Subcutaneous preadipocyte (primary cell): Measurements from ENCODE around the gene ZGLP1. TPM values are rescaled to one million over a fixed set of nuclear protein-coding genes. Genes with fewer than 3 reads are reported as not detected.

Experiments used
- small RNA-seq: library from RNA; depleted of rRNA; stranded (forward); fragments of <200 nt; gene quantifications from one replicate; pipeline ENCODE3, GENCODE V24; 2012
- total RNA-seq: library from RNA; depleted of rRNA; stranded (reverse); fragments of >200 nt; gene quantifications from 2 replicates; pipeline ENCODE4 v1.2.3, GENCODE V29; 2012

ZGLP1 gene
- total RNA-seq = 0.20 and 0.37 TPM in 2 replicates

DNA sequence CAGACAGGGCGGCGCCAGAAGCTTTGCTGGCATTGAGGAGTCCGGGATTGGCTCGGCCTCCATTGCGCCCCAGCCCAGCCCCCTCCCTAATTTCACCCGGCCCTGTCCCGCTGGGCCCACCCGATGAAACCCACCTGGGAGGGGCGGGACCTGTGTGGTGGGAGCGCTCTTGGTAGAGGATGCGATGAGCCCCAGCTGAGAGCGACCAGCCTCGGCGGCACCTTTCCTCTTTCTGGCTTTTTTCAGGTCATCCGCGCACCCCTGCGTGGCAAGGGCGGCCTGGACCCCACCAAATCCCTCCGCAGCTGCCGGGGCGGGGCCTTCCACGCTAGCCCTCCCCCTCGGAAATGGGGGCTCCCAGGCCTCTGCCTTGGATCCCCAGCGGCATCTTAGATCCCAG lies at the start of gene ZGLP1:
Gene ZGLP1, minus strand, starts transcription at position 393 of the 400 bp plus-strand sequence.

DNA sequence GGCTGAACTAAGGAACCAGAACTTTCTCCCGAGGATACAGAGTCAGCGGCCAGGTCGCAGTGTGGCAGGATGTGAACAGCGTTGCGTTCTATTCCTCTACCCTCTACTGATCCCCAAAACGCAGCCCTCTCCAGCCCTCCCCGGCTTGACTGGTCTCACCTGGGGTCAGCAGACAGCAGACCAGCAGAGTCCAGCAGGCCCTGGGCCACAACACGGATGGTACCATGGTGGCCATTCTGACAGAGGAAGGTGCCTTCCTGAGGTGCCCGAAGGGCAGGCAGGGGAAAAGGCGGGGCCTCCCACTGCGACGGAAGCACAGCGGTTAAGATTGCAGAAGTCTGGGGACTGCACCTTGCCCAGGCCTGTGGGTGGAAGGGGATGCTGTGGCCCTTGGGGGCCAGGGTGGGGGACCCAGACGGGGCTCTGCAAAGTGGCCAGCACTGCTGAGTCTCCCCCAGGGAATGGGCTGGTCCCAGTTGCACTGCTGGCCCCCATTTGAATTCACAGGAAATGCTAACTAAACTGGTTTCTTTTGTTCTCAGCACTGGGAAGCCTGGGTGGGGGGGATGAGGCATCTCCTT lies 29.9 kb upstream of the ZGLP1 start, which contains the start of gene ICAM3:
Gene ICAM3, minus strand, starts transcription at position 245 of the 581 bp plus-strand sequence. Its CDS starts 10 bp downstream, at position 235.

DNA sequence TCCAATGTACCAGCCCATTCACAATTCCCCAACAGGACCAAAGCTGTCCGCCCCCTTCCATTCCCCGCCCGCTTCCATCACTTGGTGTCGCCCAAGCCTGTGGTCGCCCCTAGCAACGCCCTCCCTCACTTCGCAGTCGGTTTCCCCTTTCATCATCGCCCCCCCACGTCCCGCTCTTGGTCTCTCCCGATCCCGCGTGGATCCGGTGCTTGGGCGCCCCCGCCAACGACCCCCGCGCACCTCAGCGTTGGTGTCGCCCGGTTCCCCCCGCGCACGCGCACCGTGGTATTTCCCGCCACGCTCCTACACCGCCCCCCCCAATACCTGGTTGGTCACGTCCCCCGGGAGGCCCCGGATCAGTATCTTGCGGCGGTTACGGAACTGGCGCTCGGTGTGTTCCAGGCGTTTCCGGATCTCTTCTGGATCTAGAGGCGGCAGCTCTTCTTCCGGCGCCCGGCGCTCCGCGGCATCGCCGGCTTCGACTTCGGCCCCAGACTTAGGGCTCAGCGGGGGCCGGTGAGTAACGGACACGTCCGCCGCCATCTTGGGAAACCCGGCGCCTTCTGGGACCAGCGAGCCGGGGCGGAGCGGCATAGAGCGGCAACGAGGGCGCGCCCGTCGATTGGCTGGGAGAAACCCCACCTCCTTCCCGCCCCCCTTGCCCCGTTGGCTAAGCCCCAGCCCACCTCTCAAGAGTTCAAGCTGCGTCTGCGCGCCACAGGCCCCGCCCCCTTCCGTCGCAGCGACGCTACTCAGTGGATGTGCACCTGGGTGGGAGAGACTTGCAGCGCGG lies 23.5 kb upstream of the ZGLP1 start, which contains the start of gene RAVER1:
Gene RAVER1, minus strand, starts transcription at position 565 of the 793 bp plus-strand sequence. Its CDS starts 22 bp downstream, at position 543.

DNA sequence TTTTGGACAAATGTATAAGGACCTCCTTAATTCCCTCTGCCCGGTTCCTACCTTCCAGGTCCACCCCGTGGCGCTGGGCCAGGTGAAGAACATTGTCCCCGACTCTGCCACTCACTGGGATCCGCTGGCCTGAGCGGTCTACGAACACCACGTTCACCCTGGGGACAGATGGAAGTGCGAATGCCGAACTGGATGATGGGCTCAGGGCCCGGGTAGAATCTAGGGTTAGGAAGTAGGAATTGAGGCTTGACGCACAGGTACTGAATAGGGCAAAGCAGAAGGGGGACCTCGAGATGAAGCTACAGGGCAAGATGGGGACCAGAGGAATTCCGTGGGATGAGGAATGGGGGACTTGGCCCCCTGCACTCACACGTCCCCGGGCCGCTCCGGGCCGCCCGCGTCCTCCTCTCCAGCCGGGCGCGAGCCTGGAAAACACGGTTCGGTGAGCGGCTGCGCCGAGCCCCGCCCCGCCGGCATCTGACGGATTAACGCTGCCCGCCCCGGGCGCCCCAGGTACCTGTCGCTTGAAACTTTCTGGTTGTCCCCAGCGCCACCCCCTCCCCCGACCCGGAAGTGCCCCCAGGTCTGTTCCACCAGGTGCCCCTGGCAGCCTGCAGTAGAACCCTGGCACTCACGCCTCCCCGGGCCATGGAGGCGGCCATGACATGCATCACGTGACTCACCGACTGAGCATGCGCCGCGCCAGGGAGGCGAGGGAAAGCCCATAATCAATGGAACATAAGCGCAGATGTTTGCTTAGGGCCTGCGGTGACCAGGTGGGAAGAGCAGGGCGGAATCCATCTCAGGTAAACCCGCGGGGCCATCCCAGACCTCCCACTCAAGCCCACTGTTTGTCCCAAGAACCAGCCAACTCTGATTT lies 6.0 kb upstream of the ZGLP1 start, which contains the start of gene FDX2:
Gene FDX2, minus strand, starts transcription at position 681 of the 880 bp plus-strand sequence. Its CDS starts 19 bp downstream, at position 662.

DNA sequence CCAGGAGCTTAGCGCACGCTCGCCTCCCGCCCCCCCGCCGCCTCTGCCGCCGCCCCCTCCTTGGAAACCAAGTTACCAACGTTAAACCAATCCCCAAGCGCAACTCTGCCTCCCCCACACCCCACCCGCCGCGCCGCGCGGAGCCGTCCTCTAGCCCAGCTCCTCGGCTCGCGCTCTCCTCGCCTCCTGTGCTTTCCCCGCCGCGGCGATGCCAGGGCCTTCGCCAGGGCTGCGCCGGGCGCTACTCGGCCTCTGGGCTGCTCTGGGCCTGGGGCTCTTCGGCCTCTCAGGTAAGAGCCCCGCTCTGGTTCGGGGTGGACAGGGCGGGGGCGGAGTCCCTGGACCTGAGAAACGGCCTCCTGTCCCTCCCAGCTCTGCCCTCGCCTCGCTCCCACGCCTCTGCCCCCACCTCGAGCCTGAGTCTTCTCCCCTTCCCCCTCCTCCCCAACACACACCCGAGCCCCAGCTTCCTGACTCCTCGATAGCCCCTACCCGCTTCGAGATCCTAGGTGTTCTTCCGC lies 19.7 kb downstream of the ZGLP1 start, which contains the start of gene ICAM5:
Gene ICAM5, plus strand, starts transcription at position 117 of the 521 bp plus-strand sequence. Its CDS starts 92 bp downstream, at position 209.

GRCh38 chr19:10286803-10287737 lies 22.5 kb downstream of the ZGLP1 start, which contains the start of gene ICAM4:
TSS of gene ICAM4 (plus strand) at chr19:10286955. CDS start at chr19:10287013, 58 bp downstream.

DNA sequence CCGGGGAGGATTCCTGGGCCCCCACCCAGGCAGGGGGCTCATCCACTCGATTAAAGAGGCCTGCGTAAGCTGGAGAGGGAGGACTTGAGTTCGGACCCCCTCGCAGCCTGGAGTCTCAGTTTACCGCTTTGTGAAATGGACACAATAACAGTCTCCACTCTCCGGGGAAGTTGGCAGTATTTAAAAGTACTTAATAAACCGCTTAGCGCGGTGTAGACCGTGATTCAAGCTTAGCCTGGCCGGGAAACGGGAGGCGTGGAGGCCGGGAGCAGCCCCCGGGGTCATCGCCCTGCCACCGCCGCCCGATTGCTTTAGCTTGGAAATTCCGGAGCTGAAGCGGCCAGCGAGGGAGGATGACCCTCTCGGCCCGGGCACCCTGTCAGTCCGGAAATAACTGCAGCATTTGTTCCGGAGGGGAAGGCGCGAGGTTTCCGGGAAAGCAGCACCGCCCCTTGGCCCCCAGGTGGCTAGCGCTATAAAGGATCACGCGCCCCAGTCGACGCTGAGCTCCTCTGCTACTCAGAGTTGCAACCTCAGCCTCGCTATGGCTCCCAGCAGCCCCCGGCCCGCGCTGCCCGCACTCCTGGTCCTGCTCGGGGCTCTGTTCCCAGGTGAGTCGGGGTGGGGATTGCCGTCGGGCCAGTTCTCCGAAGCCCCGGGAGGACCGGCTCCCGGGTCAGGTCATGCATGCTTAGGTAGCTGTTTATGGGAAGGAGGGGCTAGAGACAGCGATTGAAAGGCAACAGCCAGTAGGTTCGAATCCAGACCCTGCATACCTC lies 38.8 kb downstream of the ZGLP1 start, which contains the start of gene ICAM1:
Gene ICAM1, plus strand, starts transcription at position 505 of the 779 bp plus-strand sequence. Its CDS starts 40 bp downstream, at position 545.

Small RNA genes within 50 kb of the gene (small RNA-seq; reads per million reads assigned to genes)
- not detected for gene AC011511.1
- gene AC011511.4 = not detected

Other genes starting within 250 kb of the ZGLP1 start
- gene SHFL, start 223.5 kb downstream of the ZGLP1 start, total RNA-seq = 13.1 and 16.2 TPM in 2 replicates
- 0.37 TPM in 1 of 2 replicates, not detected in the other for gene ANGPTL6, start 207.1 kb downstream of the ZGLP1 start, total RNA-seq
- gene PPAN, start 203.5 kb downstream of the ZGLP1 start, total RNA-seq = 35.6 and 45.5 TPM in 2 replicates
- gene P2RY11, start 198.1 kb downstream of the ZGLP1 start, total RNA-seq = 2.9 and 3.5 TPM in 2 replicates
- 237 and 313 TPM in 2 replicates for gene EIF3G, start 189.9 kb downstream of the ZGLP1 start, total RNA-seq
- gene DNMT1, start 114.9 kb downstream of the ZGLP1 start, total RNA-seq = 82.7 and 148 TPM in 2 replicates
- 37.5 and 56.1 TPM in 2 replicates for gene S1PR2, start 78.5 kb downstream of the ZGLP1 start, total RNA-seq
- 70.9 and 71.2 TPM in 2 replicates for gene MRPL4, start 57.6 kb downstream of the ZGLP1 start, total RNA-seq
- 4.4 and 5.3 TPM in 2 replicates for gene ICAM1, start 38.7 kb downstream of the ZGLP1 start, total RNA-seq
- gene ICAM4, start 22.9 kb downstream of the ZGLP1 start, total RNA-seq = 0.39 TPM in 1 of 2 replicates, not detected in the other
- gene ICAM5, start 19.9 kb downstream of the ZGLP1 start, total RNA-seq = under 0.01 and 0.20 TPM in 2 replicates
- 11.4 and 15.6 TPM in 2 replicates for gene FDX2, start 6.2 kb upstream of the ZGLP1 start, total RNA-seq
- 6.2 and 14.1 TPM in 2 replicates for gene RAVER1, start 23.7 kb upstream of the ZGLP1 start, total RNA-seq
- gene ICAM3, start 29.8 kb upstream of the ZGLP1 start, total RNA-seq = 8.4 and 11.4 TPM in 2 replicates
- gene TYK2, start 70.8 kb upstream of the ZGLP1 start, total RNA-seq = 63.9 and 75.5 TPM in 2 replicates
- 153 and 160 TPM in 2 replicates for gene CDC37, start 93.7 kb upstream of the ZGLP1 start, total RNA-seq
- 5.1 and 6.1 TPM in 2 replicates for gene PDE4A, start 110.7 kb upstream of the ZGLP1 start, total RNA-seq
- gene KEAP1, start 193.5 kb upstream of the ZGLP1 start, total RNA-seq = 65.4 and 67.6 TPM in 2 replicates
- gene S1PR5, start 207.6 kb upstream of the ZGLP1 start, total RNA-seq = 0.20 and 0.37 TPM in 2 replicates
- gene ATG4D, start 234.1 kb upstream of the ZGLP1 start, total RNA-seq = 13.3 and 14.3 TPM in 2 replicates